H1 (cell line): ENCODE results near the gene PEAK3. TPM values are rescaled to one million over a fixed set of nuclear protein-coding genes. Genes with fewer than 3 reads are reported as not detected.

ENCODE experiments used
- CTCF ChIA-PET: fragments of 300-600 bp; sonication (Branson Sonifier 250); formaldehyde crosslinking; loops from one replicate; lab custom pipeline; 2021; ENCODE audit not compliant: partially characterized antibody; lab: Charles Lee
- POLR2A ChIA-PET: fragments of 300-600 bp; sonication (Branson Sonifier 250); formaldehyde crosslinking; loops from one replicate; lab custom pipeline; 2021; ENCODE audit warnings: inconsistent platforms; ENCODE audit not compliant: partially characterized antibody; lab: Charles Lee
- DNase-seq, 2 experiments: peaks; one replicate each; pipeline versions ENCODE4 v3.0.0 to v3.0.0-alpha.2; 2010 to 2022; ENCODE audit warnings: low spot score in 2 of 2, low read depth in 1 of 2, mixed read lengths in 1 of 2
- FAIRE-seq: peaks from 2 replicates; lab custom pipeline; 2011; peaks lifted over from hg19 to GRCh38; lab: Jason Lieb, UNC
- H2AFZ ChIP-seq: 2 replicates; pipeline ENCODE4 v1.8.1; 2012; ENCODE audit warnings: low read length, inconsistent platforms
- H2AK5ac ChIP-seq: 2 replicates; pipeline ENCODE4 v1.6.1; 2013; ENCODE audit warnings: low read depth, low read length
- H2BK120ac ChIP-seq: replicated peaks from 2 replicates; pipeline ENCODE3; 2013; ENCODE audit warnings: low read depth, low read length, inconsistent platforms
- H2BK12ac ChIP-seq: 2 replicates; pipeline ENCODE4 v1.6.1; 2013; ENCODE audit warnings: low read depth, low read length
- H2BK15ac ChIP-seq: 2 replicates; pipeline ENCODE4 v1.6.1; 2013; ENCODE audit warnings: low read length
- H2BK20ac ChIP-seq: 2 replicates; pipeline ENCODE4 v1.6.1; 2013; ENCODE audit warnings: low read length
- H2BK5ac ChIP-seq: 2 replicates; pipeline ENCODE4 v1.6.1; 2013; ENCODE audit warnings: low read depth, low read length
- H3K14ac ChIP-seq: 2 replicates; pipeline ENCODE4 v1.6.1; 2013; ENCODE audit warnings: inconsistent platforms; ENCODE audit not compliant: insufficient read length
- H3K18ac ChIP-seq: 2 replicates; pipeline ENCODE4 v1.6.1; 2013; ENCODE audit warnings: low read length; ENCODE audit errors: extremely low read depth
- H3K23ac ChIP-seq: 2 replicates; pipeline ENCODE4 v1.6.1; 2013; ENCODE audit warnings: inconsistent platforms; ENCODE audit not compliant: insufficient read length
- H3K23me2 ChIP-seq: 2 replicates; pipeline ENCODE4 v1.6.1; 2013; ENCODE audit warnings: low read depth, low read length
- H3K27ac ChIP-seq: 2 replicates; pipeline ENCODE4 v1.6.1; 2011; ENCODE audit warnings: low read depth, low read length, inconsistent platforms
- H3K27me3 ChIP-seq, 4 experiments: replicated peaks in 1 of 4; 1 replicate in 1 of 4; 2 replicates in 3 of 4; pipeline versions ENCODE4 v1.6.1 to v1.8.1; 2011 to 2013; ENCODE audit warnings: low read length in 3 of 4, mild to moderate bottlenecking in 3 of 4, inconsistent platforms in 2 of 4, mixed read lengths in 2 of 4, moderate library complexity in 1 of 4; ENCODE audit not compliant: control insufficient read depth in 3 of 4, insufficient read depth in 3 of 4; ENCODE audit errors: extremely low read depth in 1 of 4
- H3K36me3 ChIP-seq, 4 experiments: 2 replicates each; pipeline versions ENCODE4 v1.6.1 to v1.8.1; 2011 to 2013; ENCODE audit warnings: mild to moderate bottlenecking in 4 of 4, low read length in 3 of 4, moderate library complexity in 2 of 4, control low read depth in 1 of 4, inconsistent platforms in 1 of 4; ENCODE audit not compliant: insufficient read depth in 4 of 4, control insufficient read depth in 2 of 4
- H3K4ac ChIP-seq: replicated peaks from 2 replicates; pipeline ENCODE3; 2013; ENCODE audit warnings: low read length, low read depth, mixed read lengths, inconsistent platforms; ENCODE audit not compliant: insufficient read length
- H3K4me1 ChIP-seq, 4 experiments: replicated peaks in 1 of 4; 1 replicate in 1 of 4; 2 replicates in 3 of 4; pipeline versions ENCODE4 v1.6.1 to v1.8.1; 2011 to 2013; ENCODE audit warnings: low read length in 3 of 4, inconsistent platforms in 2 of 4, mixed read lengths in 1 of 4; ENCODE audit not compliant: insufficient read depth in 4 of 4, control insufficient read depth in 3 of 4
- H3K4me2 ChIP-seq, 2 experiments: 2 replicates each; pipeline versions ENCODE4 v1.6.1 to v1.8.1; 2011 to 2013; ENCODE audit warnings: low read depth in 2 of 2, low read length in 2 of 2, control low read depth in 1 of 2, inconsistent platforms in 1 of 2, mild to moderate bottlenecking in 1 of 2; ENCODE audit not compliant: insufficient read depth in 1 of 2
- H3K4me3 ChIP-seq, 4 experiments: fragments of 200-600, 300-600 bp in 1 of 4; sonication (generic), shearing (Covaris generic), sonication (Bioruptor Twin) in 1 of 4; 2 replicates each; pipeline versions ENCODE4 v1.5.1 to v1.8.1; 2011 to 2016; ENCODE audit warnings: low read length in 4 of 4, low read depth in 3 of 4, control low read depth in 2 of 4, inconsistent platforms in 2 of 4, mild to moderate bottlenecking in 2 of 4, mixed read lengths in 1 of 4, moderate library complexity in 1 of 4; ENCODE audit not compliant: insufficient read depth in 2 of 4; ENCODE audit errors: extremely low read depth in 1 of 4
- H3K56ac ChIP-seq: replicated peaks from 2 replicates; pipeline ENCODE3; 2013; ENCODE audit warnings: low read depth, mild to moderate bottlenecking, mixed read lengths, low read length, inconsistent platforms; ENCODE audit not compliant: insufficient read length
- H3K79me1 ChIP-seq: 2 replicates; pipeline ENCODE4 v1.6.1; 2013; ENCODE audit warnings: low read depth, low read length, control low read depth
- H3K79me2 ChIP-seq, 2 experiments: 2 replicates each; pipeline versions ENCODE4 v1.6.1 to v1.8.1; 2012 to 2013; ENCODE audit warnings: low read length in 2 of 2, mild to moderate bottlenecking in 2 of 2, inconsistent platforms in 1 of 2; ENCODE audit not compliant: insufficient read depth in 2 of 2, control insufficient read depth in 1 of 2
- H3K9ac ChIP-seq, 4 experiments: replicated peaks in 1 of 4; 1 replicate in 1 of 4; 2 replicates in 3 of 4; pipeline versions ENCODE4 v1.6.1 to v1.8.1; 2011 to 2013; ENCODE audit warnings: low read depth in 3 of 4, low read length in 3 of 4, control low read depth in 2 of 4, mild to moderate bottlenecking in 2 of 4, moderate library complexity in 2 of 4, inconsistent platforms in 1 of 4; ENCODE audit errors: extremely low read depth in 1 of 4
- H3K9me3 ChIP-seq, 2 experiments: 2 replicates each; pipeline versions ENCODE4 v1.6.1 to v1.8.1; 2012 to 2013; ENCODE audit warnings: mild to moderate bottlenecking in 2 of 2, moderate library complexity in 2 of 2, control low read depth in 1 of 2, inconsistent platforms in 1 of 2, low read depth in 1 of 2, low read length in 1 of 2, mixed read lengths in 1 of 2; ENCODE audit not compliant: insufficient read depth in 2 of 2
- H4K20me1 ChIP-seq, 2 experiments: replicated peaks in 1 of 2; 2 replicates each; pipeline versions ENCODE3 to v1.8.1; 2011 to 2013; ENCODE audit warnings: inconsistent platforms in 2 of 2, low read length in 2 of 2, mild to moderate bottlenecking in 1 of 2; ENCODE audit not compliant: insufficient read depth in 2 of 2, control insufficient read depth in 1 of 2
- H4K5ac ChIP-seq: 2 replicates; pipeline ENCODE4 v1.6.1; 2013; ENCODE audit warnings: low read length, low read depth, mixed read lengths, inconsistent platforms; ENCODE audit not compliant: insufficient read length
- H4K8ac ChIP-seq: 2 replicates; pipeline ENCODE4 v1.8.0; 2013; ENCODE audit warnings: mild to moderate bottlenecking, moderate library complexity, low read length, inconsistent platforms; ENCODE audit not compliant: insufficient read depth; ENCODE audit errors: extremely low read depth
- H4K91ac ChIP-seq: replicated peaks from 2 replicates; pipeline ENCODE3; 2013; ENCODE audit warnings: low read length, mixed read lengths, inconsistent platforms; ENCODE audit not compliant: insufficient read length
- KDM1A ChIP-seq: fragments of 200-600, 300-600 bp; sonication (generic); IDR thresholded peaks from 2 replicates; pipeline ENCODE4 v1.7.1; 2016; ENCODE audit warnings: mild to moderate bottlenecking, low read length, borderline replicate concordance
- POLR2AphosphoS5 ChIP-seq: IDR thresholded peaks from 2 replicates; pipeline ENCODE4 v1.6.1; 2011; ENCODE audit warnings: low read depth, low read length
- SP1 ChIP-seq: IDR thresholded peaks from 2 replicates; pipeline ENCODE4 v1.6.1; 2011; ENCODE audit warnings: low read depth, low read length
- SP2 ChIP-seq: IDR thresholded peaks from 2 replicates; pipeline ENCODE4 v1.6.1; 2012; ENCODE audit warnings: mild to moderate bottlenecking, low read length, inconsistent platforms
- TAF7 ChIP-seq: optimal IDR thresholded peaks from 2 replicates; pipeline ENCODE3; 2011; ENCODE audit warnings: low read depth, mild to moderate bottlenecking, inconsistent platforms, low read length, moderate library complexity, borderline replicate concordance
- ZNF274 ChIP-seq: IDR thresholded peaks from 2 replicates; pipeline ENCODE4 v1.7.0; 2012; ENCODE audit warnings: low read length, borderline replicate concordance; ENCODE audit errors: extremely low read depth
- WGBS, 2 experiments: shearing (Covaris generic) in 1 of 2; methylation state at CpG; one replicate each; pipeline versions ENCODE4 v1.1.6 to v1.1.7; 2013 to 2015; ENCODE audit warnings: low lambda C conversion rate in 2 of 2, mixed read lengths in 2 of 2, inconsistent platforms in 1 of 2, low coverage in 1 of 2, missing lambda C conversion rate in 1 of 2; ENCODE audit not compliant: insufficient replicate concordance in 2 of 2, insufficient coverage in 1 of 2, insufficient read length in 1 of 2; ENCODE audit errors: extremely low coverage in 1 of 2, missing lambda C conversion rate in 1 of 2; 5-methylcytosine and 5-hydroxymethylcytosine counted together
- polyA plus RNA-seq, 7 experiments: library from polyadenylated mRNA; depleted of rRNA in 3 of 7; stranded (reverse) in 5 of 7; unstranded in 2 of 7; fragments of >200 nt in 5 of 7; fragments of 200-250 nt in 2 of 7; gene quantifications; 1 replicate in 5 of 7; 2 replicates in 1 of 7; 4 replicates in 1 of 7; pipeline versions ENCODE4 v1.2.1 to v1.2.3, GENCODE V29; 2011 to 2013; ENCODE audit warnings: missing spikeins in 2 of 7, mixed read lengths in 2 of 7
- total RNA-seq: library from RNA; stranded (reverse); fragmentation: NEBNext Ultra II Directional; extraction: Animal tissue kit (Norgen Biotek cat#: 25700); gene quantifications from 2 replicates; pipeline ENCODE4 v1.2.1, GENCODE V29; 2021

Gene PEAK3
- total and polyA plus RNA-seq, 2 of the 8 experiments (the other 6 are each of a cell fraction or from before 2014, with no cell fraction given), result not detected

GRCh38 chr19:2230033-2230531 lies 51.9 kb downstream of the PEAK3 start:
- Histone ChIP-seq H3K27ac (no peak overlapping the region), H4K5ac (no peak overlapping the region), H3K4me1 (peaks cover 0 to 3% (median 0%) of the 10 kb centered on the region in 4 experiments; a peak in 1 of 7 replicates), H2BK120ac (no peak overlapping the region), H2BK5ac (no peak overlapping the region), H3K79me2 (peaks cover 0 to 9% of the 10 kb centered on the region in 2 experiments; a peak in 3 of 4 replicates), H3K18ac (no peak overlapping the region), H2AK5ac (no peak overlapping the region), H3K14ac (no peak overlapping the region), H3K36me3 (peaks cover 0 to 57% (median 22%) of the 10 kb centered on the region in 4 experiments; a peak in 6 of 8 replicates), H3K27me3 (no peaks in the 10 kb centered on the region), H3K9ac (no peak overlapping the region), H3K4me2 (no peak overlapping the region), H3K56ac (no peak overlapping the region), H3K9me3 (no peaks in the 10 kb centered on the region), H4K8ac (peak overlapping the region; percentile 68), H3K4ac (no peak overlapping the region), H3K23me2 (peaks cover 1% of the 10 kb centered on the region; the same call in 1 of the 2 replicates), H2BK15ac (no peak overlapping the region), H4K91ac (no peak overlapping the region), H4K20me1 (peaks cover 0 to 16% of the 10 kb centered on the region in 2 experiments), H3K23ac (no peak overlapping the region), H3K79me1 (peaks cover 3% of the 10 kb centered on the region), H2BK20ac (no peak overlapping the region), H2BK12ac (no peak overlapping the region), H3K4me3 (no peak overlapping the region), H2AFZ (no peak overlapping the region)
- no peak for DNase-seq
- TF ChIP-seq POLR2AphosphoS5, result peak; percentile 47; the same call in 1 of the 2 replicates
- no peak for TF ChIP-seq TAF7
- TF ChIP-seq SP2, result no peak
- TF ChIP-seq ZNF274, result no peak
- TF ChIP-seq SP1, result no peak
- TF ChIP-seq KDM1A, result no peak
- CTCF ChIA-PET, result interaction anchor here (0.6 to 4.4 kb wide), 12 partner anchors 10 to 483 kb away, joined by 3 to 19 read pairs (median 4); no protein-coding TSS in a partner anchor
- POLR2A ChIA-PET, result interaction anchor here (0.8 to 6.3 kb wide), 12 partner anchors 9 to 195 kb away, joined by 3 to 61 read pairs (median 5); partner anchors contain the start of gene AMH
- no peak for FAIRE-seq
- WGBS, 2 experiments, result 97% methylated on average over 43 of the region's 43 CpGs; no CpG with 5 or more reads in 1 of the 2 experiments
